ENCODE results near the gene FAM120B.
A peak's percentile ranks its signal among the peaks of the same experiment; 100 is the strongest.

The FAM120B gene

GRCh38 chr6:170288091-170288631 lies 18.4 kb upstream of the FAM120B start:
- no peak for DNase-seq (ENCODE audit: low read depth)
- TF ChIP-seq CTCF (IDR thresholded peaks at IDR 0.05; ENCODE audit: insufficient read depth, low read depth, low read length, missing control alignments), result no peak
- peak overlapping the region; percentile 72 for H3K4me3 ChIP-seq (ENCODE audit: low read length)

GRCh38 chr6:170288852-170289179 lies 17.7 kb upstream of the FAM120B start:
- peak overlapping the region; percentile 72 for H3K4me3 ChIP-seq (ENCODE audit: low read length)
- DNase-seq (ENCODE audit: low read depth), result no peak

GRCh38 chr6:170289180-170289931 lies 17.2 kb upstream of the FAM120B start:
- H3K4me3 ChIP-seq (ENCODE audit: low read length), result peak overlapping the region; percentile 72
- DNase-seq (ENCODE audit: low read depth), result peak; percentile 27
- no peak for TF ChIP-seq CTCF (IDR thresholded peaks at IDR 0.05; ENCODE audit: insufficient read depth, low read depth, low read length, missing control alignments)

More at GRCh38 chr6:170288852-170289179, 17.7 kb upstream of the FAM120B start:
- TF ChIP-seq CTCF (IDR thresholded peaks at IDR 0.05; ENCODE audit: insufficient read depth, low read depth, low read length, missing control alignments), result no peak

DNA sequence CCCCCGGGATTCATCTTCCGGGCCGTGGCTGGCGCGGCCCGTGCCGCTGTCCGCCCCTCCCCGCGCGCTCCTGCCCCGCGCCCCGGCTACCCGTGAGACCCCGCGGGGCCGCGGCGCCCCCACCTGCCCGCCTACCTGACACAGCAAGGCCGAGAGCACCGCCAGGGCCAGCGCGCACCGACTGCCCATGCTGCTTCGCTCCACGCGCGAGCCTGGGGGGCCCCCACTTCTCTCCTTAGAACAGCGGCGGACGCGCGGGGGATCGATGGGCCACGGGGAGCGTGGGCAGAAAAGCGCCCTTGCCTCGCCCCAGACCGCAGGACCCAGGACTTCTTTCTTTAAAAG lies 16.6 kb upstream of the FAM120B start:
- peak; percentile 22 for DNase-seq (ENCODE audit: low read depth)

DNA sequence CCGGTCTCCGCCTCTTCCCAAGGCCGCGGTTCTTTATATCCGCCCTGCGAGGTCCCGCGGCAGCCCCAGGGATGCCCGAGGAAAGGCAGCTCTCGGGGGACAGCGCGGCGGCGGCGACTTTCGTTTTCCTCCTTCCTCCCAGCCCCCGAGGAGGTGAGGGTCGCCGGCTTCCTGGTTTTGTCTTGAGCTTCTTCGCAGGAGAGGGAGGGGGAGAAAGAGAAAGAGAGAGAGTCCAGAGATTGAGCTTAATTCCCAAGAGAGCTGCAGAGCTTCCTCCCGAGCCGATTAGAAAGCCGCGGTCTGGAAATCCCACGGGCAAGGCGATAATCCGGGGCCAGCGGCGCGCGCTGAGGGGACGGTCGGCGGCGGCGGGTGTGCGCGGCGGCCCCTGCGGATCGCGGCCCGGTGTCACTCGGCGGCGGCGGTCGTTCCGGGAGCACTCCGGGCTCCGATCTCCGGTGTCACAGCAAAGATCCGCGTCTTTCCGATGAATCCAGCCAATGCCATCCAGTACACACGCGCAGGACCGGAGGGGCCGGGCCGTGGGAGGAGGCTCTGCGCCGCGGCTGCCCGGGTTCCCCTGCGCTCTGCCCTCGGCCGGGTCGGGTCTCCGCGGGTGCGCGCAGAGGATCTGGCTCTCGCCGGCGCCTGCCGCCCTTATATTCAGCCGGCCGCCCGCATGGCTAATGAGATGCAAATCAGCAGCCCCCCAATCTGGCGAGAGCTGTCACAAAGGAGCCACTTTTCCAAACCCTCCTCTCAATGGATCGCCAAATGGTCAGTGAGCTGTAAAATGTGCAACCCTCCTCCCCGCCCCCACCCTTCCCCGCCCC lies 16.0 kb upstream of the FAM120B start, which contains the start of gene DLL1:
TSS of gene DLL1 (minus strand) at position 783 of the 833 bp plus-strand sequence. CDS start 939 bp downstream, outside the sequence.
- TF ChIP-seq CTCF (IDR thresholded peaks at IDR 0.05; ENCODE audit: insufficient read depth, low read depth, low read length, missing control alignments), result no peak
- peak; percentile 57 for DNase-seq (ENCODE audit: low read depth)
- H3K4me3 ChIP-seq (ENCODE audit: low read length), result peak within 1 kb of the TSS; percentile 72

More for the DNA sequence above, 16.6 kb upstream of the FAM120B start:
- TF ChIP-seq CTCF (IDR thresholded peaks at IDR 0.05; ENCODE audit: insufficient read depth, low read depth, low read length, missing control alignments), result no peak
- peak overlapping the region; percentile 72 for H3K4me3 ChIP-seq (ENCODE audit: low read length)

GRCh38 chr6:170291271-170292110 lies 15.1 kb upstream of the FAM120B start:
- peak; percentile 12 for TF ChIP-seq CTCF (IDR thresholded peaks at IDR 0.05; ENCODE audit: insufficient read depth, low read depth, low read length, missing control alignments)
- DNase-seq (ENCODE audit: low read depth), result peak; percentile 76
- H3K4me3 ChIP-seq (ENCODE audit: low read length), result peak overlapping the region; percentile 72

Measured in epithelial cell of esophagus (primary cell).